Transverse colon (tissue), 4 donors: Measurements from ENCODE around the gene MYB. TPM values are rescaled to one million over a fixed set of nuclear protein-coding genes. Genes with fewer than 3 reads are reported as not detected.
A peak's percentile ranks its signal among the peaks of the same experiment; 100 is the strongest.

Experiments
- DNase-seq: peaks from one replicate; pipeline ENCODE4 v3.0.0-alpha.2; 2019
- H3K27ac ChIP-seq, 4 donors: fragments of 200-600 bp; sonication (generic); 2 replicates each; pipeline ENCODE4 v1.5.1; 2016 to 2018; ENCODE audit warnings: inconsistent platforms in 4 of 4
- H3K27me3 ChIP-seq: fragments of 200-600 bp; sonication (generic); 2 replicates; pipeline ENCODE4 v1.5.1; 2017; ENCODE audit warnings: inconsistent platforms
- H3K36me3 ChIP-seq, 4 donors: fragments of 200-600 bp; sonication (generic); 2 replicates each; pipeline ENCODE4 v1.5.1; 2017 to 2019; ENCODE audit warnings: inconsistent platforms in 4 of 4
- H3K4me1 ChIP-seq, 4 donors: fragments of 200-600 bp; sonication (generic); 2 replicates each; pipeline ENCODE4 v1.5.1; 2017 to 2020; ENCODE audit warnings: inconsistent platforms in 4 of 4
- H3K4me3 ChIP-seq, 4 donors: fragments of 200-600 bp; sonication (generic); 1 replicate in 1 of 4; 2 replicates in 3 of 4; pipeline versions ENCODE4 v1.5.1 to v1.6.1; 2017 to 2019; ENCODE audit warnings: inconsistent platforms in 4 of 4
- H3K9me3 ChIP-seq, 2 donors: fragments of 200-600 bp; sonication (generic); 2 replicates each; pipeline ENCODE4 v1.5.1; 2017 to 2019; ENCODE audit warnings: inconsistent platforms in 2 of 2
- EP300 ChIP-seq: sonication (generic); formaldehyde crosslinking; IDR thresholded peaks from one replicate; pipeline ENCODE4 v1.6.1; 2017; ENCODE audit warnings: antibody characterized with exemption, low read depth
- POLR2A ChIP-seq: fragments of 450-650 bp; IDR thresholded peaks from one replicate; pipeline ENCODE4 v1.6.1; 2016; ENCODE audit warnings: antibody characterized with exemption, mild to moderate bottlenecking, moderate library complexity
- POLR2AphosphoS5 ChIP-seq, 3 donors: sonication (generic); formaldehyde crosslinking; IDR thresholded peaks; one replicate each; pipeline ENCODE4 v1.6.1; 2016; ENCODE audit warnings: antibody characterized with exemption in 3 of 3
- WGBS, 2 donors: methylation state at CpG; one replicate each; pipeline ENCODE4 v1.1.5; 2018; ENCODE audit warnings: low coverage in 1 of 2; 5-methylcytosine and 5-hydroxymethylcytosine counted together
- in situ Hi-C, 4 donors: fragments of 200-750 bp; cut with MboI; loops; one replicate each; pipeline versions ENCODE4 v1.15.0 to v1.15.1; 2017; ENCODE audit warnings: low sequenced_read_pairs in 3 of 4, low pct_ligation_motif_present in 1 of 4, low pct_unique_long_range_greater_than_20kb in 1 of 4
- intact Hi-C: fragments of 100-400 bp; cut with DNase I; formaldehyde crosslinking; loops from one replicate; pipeline ENCODE4 v1.15.1; 2023; ENCODE audit warnings: low total_unique reads
- total RNA-seq, 4 donors: library from RNA; depleted of rRNA; stranded (reverse); fragments of >200 nt; gene quantifications; one replicate each; pipeline ENCODE4 v1.1.0, GENCODE V29; 2016
- TF ChIP-seq, protein P1 (sequence below), 5 experiments: fragments of 200-600 bp in 3 of 5; fragments of 450-650 bp in 2 of 5; sonication (generic) in 3 of 5; IDR thresholded peaks; 1 replicate in 2 of 5; 2 replicates in 3 of 5; pipeline ENCODE4 v1.5.1; 2016 to 2017; ENCODE audit warnings: antibody characterized with exemption in 5 of 5, inconsistent platforms in 3 of 5, mild to moderate bottlenecking in 2 of 5, moderate library complexity in 1 of 5

MYB gene
- total RNA-seq, 4 donors from 2014 or later: 20.9 to 64.1 (median 46.6) TPM

DNA sequence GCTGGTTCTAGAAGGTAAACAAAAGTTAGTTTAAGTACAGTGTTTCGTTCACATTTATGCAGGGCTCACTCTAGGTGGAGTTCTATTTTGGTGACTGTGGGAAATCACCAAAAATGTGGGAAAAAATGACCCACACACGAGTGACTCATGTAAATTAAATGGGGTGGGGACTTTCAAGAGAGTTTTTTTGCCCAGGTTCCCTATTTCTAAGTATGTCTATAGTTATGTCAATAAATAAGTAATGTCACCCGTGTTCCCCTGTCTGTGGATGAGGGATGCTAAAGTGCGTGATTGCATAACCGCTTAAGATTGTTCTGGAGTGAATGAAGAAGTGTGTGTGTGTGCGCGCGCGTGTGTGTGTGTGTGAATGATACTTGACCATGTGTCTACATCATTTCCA is 69.1 kb downstream of the MYB start:
- H3K4me3 ChIP-seq: no peak overlapping the region
- H3K27me3 ChIP-seq: no peaks in the 10 kb centered on the region
- intact Hi-C loops (no loop called here), in situ Hi-C loops (no loop called here)
- H3K9me3 ChIP-seq: no peaks in the 10 kb centered on the region
- peaks cover 6 to 60% (median 32%) of the 10 kb centered on the region in 4 donors for H3K4me1 ChIP-seq
- DNase-seq: no peak
- TF ChIP-seq, protein P1, sequence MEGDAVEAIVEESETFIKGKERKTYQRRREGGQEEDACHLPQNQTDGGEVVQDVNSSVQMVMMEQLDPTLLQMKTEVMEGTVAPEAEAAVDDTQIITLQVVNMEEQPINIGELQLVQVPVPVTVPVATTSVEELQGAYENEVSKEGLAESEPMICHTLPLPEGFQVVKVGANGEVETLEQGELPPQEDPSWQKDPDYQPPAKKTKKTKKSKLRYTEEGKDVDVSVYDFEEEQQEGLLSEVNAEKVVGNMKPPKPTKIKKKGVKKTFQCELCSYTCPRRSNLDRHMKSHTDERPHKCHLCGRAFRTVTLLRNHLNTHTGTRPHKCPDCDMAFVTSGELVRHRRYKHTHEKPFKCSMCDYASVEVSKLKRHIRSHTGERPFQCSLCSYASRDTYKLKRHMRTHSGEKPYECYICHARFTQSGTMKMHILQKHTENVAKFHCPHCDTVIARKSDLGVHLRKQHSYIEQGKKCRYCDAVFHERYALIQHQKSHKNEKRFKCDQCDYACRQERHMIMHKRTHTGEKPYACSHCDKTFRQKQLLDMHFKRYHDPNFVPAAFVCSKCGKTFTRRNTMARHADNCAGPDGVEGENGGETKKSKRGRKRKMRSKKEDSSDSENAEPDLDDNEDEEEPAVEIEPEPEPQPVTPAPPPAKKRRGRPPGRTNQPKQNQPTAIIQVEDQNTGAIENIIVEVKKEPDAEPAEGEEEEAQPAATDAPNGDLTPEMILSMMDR (IDR thresholded peaks at IDR 0.05): no peak
- no peak for TF ChIP-seq POLR2A
- H3K36me3 ChIP-seq: no peaks in the 10 kb centered on the region
- peak overlapping the region; percentile 80 to 88 (median 84) for H3K27ac ChIP-seq
- 59 to 76% methylated on average over 9 of the region's 9 CpGs for WGBS, 2 donors

DNA sequence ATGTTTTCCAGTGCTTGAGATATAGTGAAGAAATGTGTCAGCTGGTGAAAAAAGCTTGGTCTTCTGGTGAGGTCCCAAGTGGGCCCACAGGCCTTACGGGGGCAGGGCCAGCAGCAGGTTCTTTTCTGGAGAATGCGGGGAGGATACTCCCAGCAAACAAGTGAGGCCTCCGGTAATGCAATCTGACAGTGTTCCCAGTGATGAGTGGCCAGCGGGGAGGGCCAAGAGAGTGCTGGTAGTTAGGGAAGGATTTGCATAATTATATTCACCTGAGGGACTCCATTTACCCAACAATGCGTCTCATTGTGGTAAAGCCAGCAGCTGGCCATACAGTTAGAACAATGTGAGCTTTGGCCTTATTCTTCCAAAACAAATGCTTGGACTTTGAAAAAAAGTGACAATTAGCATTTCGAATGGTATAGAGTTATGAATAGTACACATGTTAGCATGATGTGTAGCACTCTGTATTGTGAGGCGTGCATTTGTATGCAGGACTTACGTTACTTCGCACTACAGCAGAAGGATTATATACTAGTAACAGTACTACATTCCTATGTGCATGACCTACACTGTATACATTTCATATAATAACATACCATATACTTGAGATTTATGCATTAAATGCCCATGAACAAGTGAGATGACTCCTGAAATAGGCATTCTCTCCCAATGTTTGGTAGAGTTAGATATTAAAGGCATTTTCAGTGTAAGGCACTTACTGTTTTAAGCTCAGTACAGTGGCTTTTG is 69.8 kb downstream of the MYB start:
- DNase-seq: peak; percentile 45
- H3K27ac ChIP-seq: peak overlapping the region; percentile 80 to 88 (median 84)
- WGBS, 2 donors: 66 to 77% methylated on average over 5 to 9 of the region's 9 CpGs

DNA sequence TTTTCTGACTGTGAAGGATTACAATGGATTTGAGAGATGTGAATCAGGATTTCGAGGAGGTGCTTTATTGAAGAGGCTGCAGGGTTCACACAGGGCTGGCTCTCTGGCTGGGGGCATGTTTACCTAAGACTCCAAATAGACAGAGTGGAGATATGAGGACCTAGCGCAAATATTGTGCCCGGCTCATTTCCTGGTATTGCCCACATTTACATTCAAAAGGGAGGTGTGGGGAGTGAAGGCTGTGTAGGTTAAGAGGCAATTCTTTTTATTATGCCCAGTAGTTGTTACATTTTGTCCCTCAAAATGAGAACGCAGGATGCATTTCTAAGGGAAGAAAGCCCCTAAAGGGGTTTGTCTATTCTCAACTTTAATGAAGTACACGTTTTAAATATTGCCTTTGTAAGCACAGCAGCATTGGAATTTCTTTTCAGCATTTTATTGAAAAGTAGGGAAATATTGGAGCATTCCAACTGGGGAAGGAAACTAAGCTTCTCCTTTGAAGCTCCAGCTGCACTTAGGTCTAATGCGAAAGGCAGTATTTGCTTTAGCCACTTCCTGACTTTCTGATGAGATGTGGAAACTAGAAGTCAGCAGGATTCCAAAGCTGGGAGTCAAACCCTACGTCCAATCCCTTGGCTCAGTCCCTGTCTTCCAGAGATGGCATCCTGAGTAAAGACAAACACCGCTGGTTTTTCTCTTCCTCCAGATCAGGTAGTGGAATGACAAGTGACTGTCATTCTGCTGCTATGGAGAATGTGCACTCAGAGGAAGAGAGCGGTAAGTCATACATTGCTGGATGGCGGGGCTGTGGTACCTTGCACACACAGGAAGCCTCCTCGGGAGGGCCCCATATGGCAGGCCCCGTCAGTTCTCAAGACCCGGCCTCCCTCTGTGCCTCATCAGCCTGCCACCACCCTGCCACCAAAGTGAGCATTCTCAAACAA is 70.7 kb downstream of the MYB start:
- peak; percentile 74 for DNase-seq
- intact Hi-C loops: no loop called here
- Histone ChIP-seq H3K36me3 (no peaks in the 10 kb centered on the region), H3K27ac (peak overlapping the region; percentile 80 to 88 (median 84)), H3K4me3 (no peak overlapping the region), H3K27me3 (no peaks in the 10 kb centered on the region), H3K9me3 (no peaks in the 10 kb centered on the region), H3K4me1 (peaks cover 6 to 72% (median 33%) of the 10 kb centered on the region in 4 donors)
- in situ Hi-C loops: no loop called here
- WGBS, 2 donors: 44 to 56% methylated on average over 4 to 13 of the region's 13 CpGs
- TF ChIP-seq POLR2AphosphoS5 (IDR thresholded peaks at IDR 0.05) (peak in 2 of 3 donors; percentile 18 to 25), POLR2A (no peak), EP300 (no peak)

More for the DNA sequence above, 69.8 kb downstream of the MYB start:
- intact Hi-C loops: no loop called here
- Histone ChIP-seq H3K4me3 (no peak overlapping the region), H3K27me3 (no peaks in the 10 kb centered on the region), H3K9me3 (no peaks in the 10 kb centered on the region), H3K36me3 (no peaks in the 10 kb centered on the region), H3K4me1 (peaks cover 6 to 63% (median 33%) of the 10 kb centered on the region in 4 donors)
- in situ Hi-C loops: no loop called here
- TF ChIP-seq, protein P1 (IDR thresholded peaks at IDR 0.05): no peak
- peak; percentile 12 for TF ChIP-seq POLR2A

DNA sequence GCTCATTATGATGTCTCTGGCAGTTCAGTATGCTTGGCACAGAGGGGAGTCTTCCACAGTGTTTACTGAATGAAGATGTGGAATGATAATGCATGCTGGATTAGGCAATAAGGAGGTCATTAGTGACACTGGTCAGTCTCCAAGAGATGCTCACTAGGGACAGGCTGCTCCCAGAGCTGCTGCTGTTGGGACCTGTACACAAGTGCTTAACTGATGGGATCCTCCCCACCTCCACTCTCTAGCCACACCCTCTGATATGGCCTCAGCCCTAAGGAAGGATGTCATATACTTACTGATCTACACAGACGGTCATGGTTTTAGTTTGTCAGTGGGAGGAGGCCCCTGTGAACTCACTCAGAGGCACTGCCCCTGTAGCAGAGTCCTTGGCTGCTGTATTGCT is 73.4 kb downstream of the MYB start:
- intact Hi-C loops: no loop called here
- in situ Hi-C loops: no loop called here
- Histone ChIP-seq H3K36me3 (no peaks in the 10 kb centered on the region), H3K27ac (peak overlapping the region; percentile 80 to 88 (median 84)), H3K4me3 (no peak overlapping the region), H3K27me3 (no peaks in the 10 kb centered on the region), H3K9me3 (no peaks in the 10 kb centered on the region), H3K4me1 (peaks cover 6 to 78% (median 38%) of the 10 kb centered on the region in 4 donors)
- TF ChIP-seq EP300 (no peak), POLR2AphosphoS5 (IDR thresholded peaks at IDR 0.05) (peak in 1 of 3 donors; percentile 38), POLR2A (peak; percentile 17)
- TF ChIP-seq, protein P1 (IDR thresholded peaks at IDR 0.05): no peak
- WGBS, 2 donors: 42% methylated on average over 1 of the region's 1 CpG; no CpG with 5 or more reads in 1 of the 2 donors
- peak; percentile 56 for DNase-seq
